H1 (cell line): ENCODE measurements around the gene ISM1. TPM values are rescaled to one million over a fixed set of nuclear protein-coding genes. Genes with fewer than 3 reads are reported as not detected.

Source experiments
- CEBPB ChIP-seq: IDR thresholded peaks from 2 replicates; pipeline ENCODE4 v1.6.1; 2012; ENCODE audit warnings: low read depth, low read length
- CHD7 ChIP-seq: fragments of 300-600 bp; sonication (generic); IDR thresholded peaks from 2 replicates; pipeline ENCODE4 v1.7.1; 2012; ENCODE audit warnings: low read length, moderate library complexity, mild to moderate bottlenecking, inconsistent platforms; ENCODE audit not compliant: insufficient replicate concordance
- HDAC2 ChIP-seq, 2 experiments: fragments of 300-600 bp in 1 of 2; sonication (generic) in 1 of 2; IDR thresholded peaks; 2 replicates each; pipeline ENCODE4 v1.6.1; 2011 to 2012; ENCODE audit warnings: low read depth in 2 of 2, low read length in 2 of 2, mild to moderate bottlenecking in 2 of 2, moderate library complexity in 2 of 2, borderline replicate concordance in 1 of 2, inconsistent platforms in 1 of 2
- KDM1A ChIP-seq: fragments of 200-600, 300-600 bp; sonication (generic); IDR thresholded peaks from 2 replicates; pipeline ENCODE4 v1.7.1; 2016; ENCODE audit warnings: mild to moderate bottlenecking, low read length, borderline replicate concordance
- YY1 ChIP-seq: IDR thresholded peaks from 2 replicates; pipeline ENCODE4 v1.6.1; 2011; ENCODE audit warnings: low read depth, mild to moderate bottlenecking, low read length
- polyA plus RNA-seq, 7 experiments: library from polyadenylated mRNA; depleted of rRNA in 3 of 7; stranded (reverse) in 5 of 7; unstranded in 2 of 7; fragments of >200 nt in 5 of 7; fragments of 200-250 nt in 2 of 7; gene quantifications; 1 replicate in 5 of 7; 2 replicates in 1 of 7; 4 replicates in 1 of 7; pipeline versions ENCODE4 v1.2.1 to v1.2.3, GENCODE V29; 2011 to 2013; ENCODE audit warnings: missing spikeins in 2 of 7, mixed read lengths in 2 of 7
- total RNA-seq: library from RNA; stranded (reverse); fragmentation: NEBNext Ultra II Directional; extraction: Animal tissue kit (Norgen Biotek cat#: 25700); gene quantifications from 2 replicates; pipeline ENCODE4 v1.2.1, GENCODE V29; 2021

ISM1 gene
- total and polyA plus RNA-seq, 2 of the 8 experiments (the other 6 are each of a cell fraction or from before 2014, with no cell fraction given), result 0.62 to 0.97 TPM

- no peak for TF ChIP-seq CHD7
- TF ChIP-seq HDAC2 (IDR thresholded peaks at IDR 0.05; ENCODE audit: borderline replicate concordance in 1 of 2, low read depth in 2 of 2, low read length in 2 of 2), result no peak
- no peak for TF ChIP-seq CEBPB
- no peak for TF ChIP-seq KDM1A
- TF ChIP-seq YY1, result no peak
Observed at GRCh38 chr20:13262302-13262650, 41.2 kb downstream of the ISM1 start (continued).
